Esophagus (tissue), 2 donors: ENCODE data around the gene PSMD2. TPM values are rescaled to one million over a fixed set of nuclear protein-coding genes. Genes with fewer than 3 reads are reported as not detected.
"Not testable (repeated sequence)": the region's sequence is repeated elsewhere in the genome, so short reads cannot be mapped to it uniquely, and the experiment has no call there.

ENCODE experiments used
- H3K27ac ChIP-seq, 2 donors: one replicate each; pipeline ENCODE4 v1.5.1; 2013; ENCODE audit warnings: low read depth in 2 of 2, mild to moderate bottlenecking in 2 of 2, inconsistent platforms in 1 of 2, low read length in 1 of 2, moderate library complexity in 1 of 2
- H3K27me3 ChIP-seq, 2 donors: one replicate each; pipeline ENCODE4 v1.6.1; 2013; ENCODE audit warnings: low read length in 2 of 2, control low read depth in 1 of 2, mild to moderate bottlenecking in 1 of 2; ENCODE audit not compliant: insufficient read depth in 2 of 2, control insufficient read depth in 1 of 2
- H3K36me3 ChIP-seq, 2 donors: one replicate each; pipeline ENCODE4 v1.6.1; 2013; ENCODE audit warnings: low read length in 1 of 2; ENCODE audit not compliant: control insufficient read depth in 2 of 2, insufficient read depth in 2 of 2
- H3K4me1 ChIP-seq, 2 donors: one replicate each; pipeline ENCODE4 v1.6.1; 2013; ENCODE audit warnings: low read length in 1 of 2; ENCODE audit not compliant: control insufficient read depth in 2 of 2, insufficient read depth in 2 of 2
- H3K4me3 ChIP-seq, 2 donors: one replicate each; pipeline ENCODE4 v1.5.1; 2013; ENCODE audit warnings: low read length in 2 of 2, mild to moderate bottlenecking in 2 of 2, low read depth in 1 of 2, moderate library complexity in 1 of 2
- H3K9me3 ChIP-seq, 2 donors: one replicate each; pipeline ENCODE4 v1.6.1; 2013; ENCODE audit warnings: mild to moderate bottlenecking in 2 of 2, low read depth in 1 of 2, low read length in 1 of 2, moderate library complexity in 1 of 2; ENCODE audit not compliant: control insufficient read depth in 2 of 2, insufficient read depth in 1 of 2
- WGBS, 2 donors: extraction: QIAGEN DNeasy Blood & Tissue Kit; methylation state at CpG; one replicate each; pipeline ENCODE4 v1.1.7; 2013; 5-methylcytosine and 5-hydroxymethylcytosine counted together
- polyA plus RNA-seq, 2 donors: library from polyadenylated mRNA; stranded (reverse); fragments of 200-250 nt; gene quantifications; one replicate each; pipeline ENCODE4 v1.2.3, GENCODE V29; 2013
- donor health status: healthy with polysubstance abuse.
- donor health status: Bipolar disorder and iron deficiency.

Gene PSMD2
- polyA plus RNA-seq, 2 donors: 50.1 to 156 TPM

- H3K27ac ChIP-seq: peak overlapping the region; percentile 98 to 99
- peak overlapping the region; percentile 72 to 76 for H3K4me3 ChIP-seq
- H3K9me3 ChIP-seq: no peaks in the 10 kb centered on the region
- H3K4me1 ChIP-seq: peaks cover 2 to 21% of the 10 kb centered on the region in 2 donors
- WGBS, 2 donors: 14 to 21% methylated on average over 17 of the region's 17 CpGs
- H3K36me3 ChIP-seq: peaks cover 12 to 28% of the 10 kb centered on the region in 2 donors
- no peaks in the 10 kb centered on the region for H3K27me3 ChIP-seq
These were observed 37.7 kb downstream of the PSMD2 start for GRCh38 chr3:184336547-184337398.

DNA sequence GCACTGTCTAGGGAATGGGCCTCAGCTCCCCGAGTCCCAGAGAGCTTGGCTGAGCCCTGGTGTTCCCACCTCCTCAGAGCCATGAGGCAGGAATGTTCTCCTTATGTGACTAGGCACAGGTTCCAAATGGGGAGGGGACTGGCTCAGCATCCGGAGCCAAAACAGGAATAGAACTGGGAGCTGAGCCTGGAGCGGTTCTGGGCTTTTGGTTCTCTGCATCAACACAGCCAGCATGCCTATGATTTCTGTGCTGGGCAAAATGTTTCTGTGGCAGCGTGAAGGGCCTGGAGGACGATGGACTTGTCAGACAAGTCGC, 38.3 kb downstream of the PSMD2 start, which contains the start of gene FAM131A:
FAM131A (plus strand) TSS at position 202 of the 316 bp plus-strand sequence; CDS start at position 233, 31 bp downstream.
- Histone ChIP-seq H3K9me3 (no peaks in the 10 kb centered on the region), H3K4me3 (peak within 1 kb of the TSS; percentile 72 to 76), H3K36me3 (peaks cover 7 to 25% of the 10 kb centered on the region in 2 donors), H3K27me3 (no peaks in the 10 kb centered on the region), H3K27ac (peak within 1 kb of the TSS; percentile 98 to 99), H3K4me1 (peaks cover 2 to 24% of the 10 kb centered on the region in 2 donors)
- 37 to 45% methylated on average over 6 of the region's 6 CpGs for WGBS, 2 donors

DNA sequence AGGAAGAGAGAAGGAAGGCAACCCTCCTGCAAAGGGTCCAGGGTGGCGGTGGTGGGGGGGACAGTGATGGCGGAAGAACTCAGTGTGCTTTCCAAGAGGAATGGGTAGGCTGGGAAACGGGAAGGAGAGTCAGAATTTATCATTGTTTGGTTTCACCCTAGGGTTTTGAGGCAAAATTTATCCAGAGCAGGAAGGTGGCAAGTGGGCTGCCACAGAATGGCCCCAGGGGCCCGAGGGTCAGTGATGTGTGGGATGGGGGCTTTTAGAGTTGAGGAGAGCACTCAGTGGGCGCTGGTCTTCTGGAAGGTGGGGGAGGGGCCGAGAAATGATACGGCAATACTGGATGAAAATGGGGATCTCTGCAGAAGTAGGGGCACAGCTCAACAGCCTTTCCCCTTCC, 38.9 kb downstream of the PSMD2 start:
- Histone ChIP-seq H3K4me3 (no peak overlapping the region), H3K4me1 (peaks cover 2 to 27% of the 10 kb centered on the region in 2 donors)
- WGBS, 2 donors: 56 to 65% methylated on average over 7 of the region's 7 CpGs

GRCh38 chr3:184338511-184338945, 39.5 kb downstream of the PSMD2 start:
- WGBS, 2 donors: 13 to 18% methylated on average over 36 to 37 of the region's 37 CpGs
- no peak overlapping the region for H3K4me3 ChIP-seq
- H3K9me3 ChIP-seq: peaks cover 0 to 2% of the 10 kb centered on the region in 2 donors
- no peaks in the 10 kb centered on the region for H3K27me3 ChIP-seq
- peak overlapping the region; percentile 98 to 99 for H3K27ac ChIP-seq
- H3K36me3 ChIP-seq: peaks cover 5 to 21% of the 10 kb centered on the region in 2 donors
- peaks cover 2 to 27% of the 10 kb centered on the region in 2 donors for H3K4me1 ChIP-seq

More for the DNA sequence above, 38.9 kb downstream of the PSMD2 start:
- H3K27ac ChIP-seq: peak overlapping the region; percentile 98 to 99
- H3K36me3 ChIP-seq: peaks cover 5 to 23% of the 10 kb centered on the region in 2 donors
- no peaks in the 10 kb centered on the region for H3K27me3 ChIP-seq
- H3K9me3 ChIP-seq: peaks cover 0 to under 1% of the 10 kb centered on the region in 2 donors

GRCh38 chr3:184339001-184339400, 40.0 kb downstream of the PSMD2 start:
- Histone ChIP-seq H3K27me3 (no peaks in the 10 kb centered on the region), H3K4me3 (no peak overlapping the region), H3K27ac (peak overlapping the region; percentile 98 to 99), H3K9me3 (peaks cover 0 to 2% of the 10 kb centered on the region in 2 donors), H3K36me3 (peaks cover 5 to 18% of the 10 kb centered on the region in 2 donors), H3K4me1 (peaks cover 2 to 27% of the 10 kb centered on the region in 2 donors)
- WGBS, 2 donors: 34 to 54% methylated on average over 8 of the region's 8 CpGs

DNA sequence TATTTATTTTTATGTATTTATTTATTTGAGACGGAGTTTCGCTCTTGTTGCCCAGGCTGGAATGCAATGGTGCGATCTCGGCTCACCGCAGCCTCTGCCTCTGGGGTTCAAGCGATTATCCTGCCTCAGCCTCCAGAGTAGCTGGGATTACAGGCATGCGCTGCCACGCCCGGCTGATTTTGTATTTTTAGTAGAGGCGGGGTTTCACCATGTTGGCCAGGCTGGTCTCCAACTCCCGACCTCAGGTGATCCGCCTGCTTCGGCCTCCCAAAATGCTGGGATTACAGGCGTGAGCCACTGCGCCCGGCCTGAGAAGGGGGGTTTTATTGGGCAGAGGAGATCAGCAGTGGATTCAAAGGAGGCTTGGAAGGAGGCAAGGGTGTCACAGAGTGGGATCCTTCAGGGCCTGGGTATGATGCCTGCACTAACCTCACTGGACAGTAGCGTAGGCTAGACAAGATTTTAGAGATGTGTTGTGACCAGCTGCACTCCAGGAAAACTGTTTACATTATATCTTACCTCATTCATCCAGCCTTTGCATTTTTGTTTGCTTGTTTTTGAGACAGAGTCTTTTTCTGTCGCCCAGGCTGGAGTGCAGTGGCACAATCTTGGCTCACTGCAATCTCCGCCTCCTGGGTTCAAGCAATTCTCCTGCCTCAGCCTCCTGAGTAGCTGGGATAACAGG, 40.6 kb downstream of the PSMD2 start:
- Histone ChIP-seq H3K4me1 (peaks cover 2 to 26% of the 10 kb centered on the region in 2 donors), H3K36me3 (peaks cover 5 to 16% of the 10 kb centered on the region in 2 donors), H3K27ac (peak overlapping the region; percentile 98 to 99)
- H3K27me3 ChIP-seq, H3K4me3 ChIP-seq, H3K9me3 ChIP-seq: not testable (repeated sequence)
- 54 to 75% methylated on average over 19 of the region's 19 CpGs for WGBS, 2 donors

- Histone ChIP-seq H3K36me3 (peaks cover 0 to 18% of the 10 kb centered on the region in 2 donors), H3K9me3 (peaks cover 0 to 2% of the 10 kb centered on the region in 2 donors), H3K27me3 (no peaks in the 10 kb centered on the region), H3K4me1 (peaks cover 0 to 29% of the 10 kb centered on the region in 2 donors), H3K27ac (peak overlapping the region in 1 of 2 donors; percentile 11), H3K4me3 (no peak overlapping the region)
- WGBS, 2 donors: 54 to 55% methylated on average over 7 of the region's 7 CpGs
These were observed 42.9 kb downstream of the PSMD2 start for GRCh38 chr3:184341925-184342324.

GRCh38 chr3:184343200-184343876, 44.3 kb downstream of the PSMD2 start:
- H3K9me3 ChIP-seq: peaks cover 0 to 2% of the 10 kb centered on the region in 2 donors
- H3K4me3 ChIP-seq: no peak overlapping the region
- no peaks in the 10 kb centered on the region for H3K27me3 ChIP-seq
- peaks cover 0 to 18% of the 10 kb centered on the region in 2 donors for H3K36me3 ChIP-seq
- WGBS, 2 donors: 53 to 70% methylated on average over 5 of the region's 5 CpGs
- H3K4me1 ChIP-seq: peaks cover 0 to 23% of the 10 kb centered on the region in 2 donors
- H3K27ac ChIP-seq: no peak overlapping the region
